GM12878 (cell line): ENCODE measurements around the gene MBOAT7. TPM values are rescaled to one million over a fixed set of nuclear protein-coding genes. Genes with fewer than 3 reads are reported as not detected.

Source experiments
- ATAC-seq: fragments of 200-7000 bp; cut with Tn5 transposase; 3 replicates; pipeline ENCODE4 v1.9.1; 2020; ENCODE audit warnings: mild to moderate bottlenecking, moderate library complexity
- BruUV-seq: library from RNA; stranded (reverse); fragments of 400-500 nt; replicated peaks from 2 replicates; lab custom pipeline; 2021; lab: Mats Ljungman, UMichigan
- CTCF ChIA-PET: fragments of 300-600 bp; sonication (Branson Sonifier 250); formaldehyde crosslinking; extraction: SDS; loops from one replicate; lab custom pipeline; 2021; ENCODE audit warnings: inconsistent platforms; lab: Yijun Ruan, JAX
- POLR2A ChIA-PET: fragments of 350-600 bp; formaldehyde crosslinking; extraction: SDS; loops from one replicate; lab custom pipeline; 2021; ENCODE audit warnings: inconsistent platforms; lab: Charles Lee
- RAD21 ChIA-PET: fragments of 300-600 bp; sonication (Branson Sonifier 250); formaldehyde crosslinking; loops from one replicate; lab custom pipeline; 2023; ENCODE audit warnings: antibody characterized with exemption; ENCODE audit not compliant: unreplicated experiment; lab: Charles Lee
- SMC1A ChIA-PET: fragments of 300-600 bp; sonication (Branson Sonifier 250); formaldehyde crosslinking; loops from one replicate; lab custom pipeline; 2023; ENCODE audit not compliant: unreplicated experiment, uncharacterized antibody; lab: Charles Lee
- DNase-seq: peaks from one replicate; pipeline ENCODE4 v3.0.0-alpha.2; 2011; ENCODE audit warnings: low read depth, low spot score
- FAIRE-seq: peaks from 3 replicates; lab custom pipeline; 2011; peaks lifted over from hg19 to GRCh38; lab: Jason Lieb, UNC
- H2AFZ ChIP-seq: 2 replicates; pipeline ENCODE4 v1.6.0; 2011; ENCODE audit warnings: low read depth, low read length, control low read depth; ENCODE audit not compliant: control insufficient read depth
- H3K27ac ChIP-seq: 2 replicates; pipeline ENCODE4 v1.5.1; 2011; ENCODE audit warnings: control low read depth; ENCODE audit not compliant: control insufficient read depth, insufficient read depth
- H3K27me3 ChIP-seq, 2 experiments: replicated peaks in 1 of 2; 2 replicates each; pipeline versions ENCODE4 v1.6.0 to v1.6.1; 2011; ENCODE audit warnings: low read length in 1 of 2; ENCODE audit not compliant: control insufficient read depth in 2 of 2, insufficient read depth in 2 of 2
- H3K36me3 ChIP-seq, 2 experiments: 2 replicates each; pipeline ENCODE4 v1.5.1; 2011; ENCODE audit warnings: low read length in 1 of 2; ENCODE audit not compliant: control insufficient read depth in 2 of 2, insufficient read depth in 2 of 2
- H3K4me1 ChIP-seq: 2 replicates; pipeline ENCODE4 v1.6.1; 2011; ENCODE audit warnings: mild to moderate bottlenecking, low read length, moderate library complexity, mixed read lengths; ENCODE audit not compliant: control insufficient read depth, insufficient read depth
- H3K4me2 ChIP-seq: 2 replicates; pipeline ENCODE4 v1.6.0; 2011; ENCODE audit warnings: control low read depth; ENCODE audit not compliant: control insufficient read depth, insufficient read depth
- H3K4me3 ChIP-seq: fragments of 200-600 bp; sonication (generic); 2 replicates; pipeline ENCODE4 v1.5.1; 2016
- H3K79me2 ChIP-seq: 2 replicates; pipeline ENCODE4 v1.6.0; 2011; ENCODE audit warnings: low read length; ENCODE audit not compliant: control insufficient read depth, insufficient read depth
- H3K9ac ChIP-seq: 2 replicates; pipeline ENCODE4 v1.8.0; 2011; ENCODE audit warnings: low read length, control low read depth, mixed read lengths; ENCODE audit not compliant: control insufficient read depth, insufficient read depth
- H3K9me3 ChIP-seq: replicated peaks from 3 replicates; pipeline ENCODE4 v1.5.1; 2011; ENCODE audit warnings: mild to moderate bottlenecking, low read length; ENCODE audit not compliant: control insufficient read depth, insufficient read depth
- H4K20me1 ChIP-seq: 2 replicates; pipeline ENCODE4 v1.6.0; 2011; ENCODE audit not compliant: control insufficient read depth, insufficient read depth
- EP300 ChIP-seq, 2 experiments: fragments of 150-350 bp in 1 of 2; IDR thresholded peaks; 2 replicates each; pipeline ENCODE4 v1.6.1; 2011 to 2012; ENCODE audit warnings: low read depth in 2 of 2, low read length in 2 of 2, borderline replicate concordance in 1 of 2, improper control_type of control experiment in 1 of 2, inconsistent platforms in 1 of 2; ENCODE audit not compliant: control insufficient read depth in 1 of 2
- EZH2 ChIP-seq: IDR thresholded peaks from 2 replicates; pipeline ENCODE4 v1.6.1; 2012; ENCODE audit warnings: low read depth, mild to moderate bottlenecking, control low read depth, inconsistent platforms, low read length, borderline replicate concordance; ENCODE audit not compliant: control insufficient read depth
- FOXK2 ChIP-seq: fragments of 450-650 bp; IDR thresholded peaks from 2 replicates; pipeline ENCODE4 v1.6.1; 2017; ENCODE audit warnings: mild to moderate bottlenecking, moderate library complexity
- IRF4 ChIP-seq: IDR thresholded peaks from 2 replicates; pipeline ENCODE4 v1.6.1; 2011; ENCODE audit warnings: low read depth, low read length
- MTA2 ChIP-seq: fragments of 450-650 bp; IDR thresholded peaks from 2 replicates; pipeline ENCODE4 v1.6.1; 2016; ENCODE audit warnings: low read depth, mild to moderate bottlenecking, moderate library complexity
- MYC ChIP-seq: IDR thresholded peaks from 2 replicates; pipeline ENCODE4 v1.6.1; 2011; ENCODE audit warnings: mild to moderate bottlenecking, low read length, moderate library complexity, inconsistent platforms; ENCODE audit not compliant: insufficient read depth, insufficient replicate concordance, insufficient read length, severe bottlenecking
- NFXL1 ChIP-seq: fragments of 450-650 bp; IDR thresholded peaks from 2 replicates; pipeline ENCODE4 v1.6.1; 2017; ENCODE audit warnings: antibody characterized with exemption, mild to moderate bottlenecking, borderline replicate concordance
- NR2C1 ChIP-seq: fragments of 450-650 bp; IDR thresholded peaks from 2 replicates; pipeline ENCODE4 v1.6.1; 2017; ENCODE audit warnings: antibody characterized with exemption, mild to moderate bottlenecking, moderate library complexity
- POLR2AphosphoS5 ChIP-seq: IDR thresholded peaks from 2 replicates; pipeline ENCODE4 v1.6.1; 2011; ENCODE audit warnings: mild to moderate bottlenecking, low read length, inconsistent platforms
- RFX5 ChIP-seq: IDR thresholded peaks from 2 replicates; pipeline ENCODE4 v1.6.1; 2011; ENCODE audit warnings: low read depth, low read length, improper control_type of control experiment
- SMAD1 ChIP-seq: fragments of 450-650 bp; IDR thresholded peaks from 2 replicates; pipeline ENCODE4 v1.6.1; 2018; ENCODE audit warnings: mild to moderate bottlenecking, low read depth; ENCODE audit not compliant: partially characterized antibody
- SREBF2 ChIP-seq: IDR thresholded peaks from 2 replicates; pipeline ENCODE4 v1.6.1; 2012; ENCODE audit warnings: mild to moderate bottlenecking, low read length
- YBX1 ChIP-seq: fragments of 450-650 bp; IDR thresholded peaks from 2 replicates; pipeline ENCODE4 v1.6.1; 2016; ENCODE audit warnings: antibody characterized with exemption
- YY1 ChIP-seq: IDR thresholded peaks from 2 replicates; pipeline ENCODE4 v1.6.1; 2011; ENCODE audit warnings: low read depth, mild to moderate bottlenecking, low read length
- ZNF622 ChIP-seq: fragments of 450-650 bp; IDR thresholded peaks from 2 replicates; pipeline ENCODE4 v1.6.1; 2017; ENCODE audit warnings: mild to moderate bottlenecking, inconsistent platforms
- WGBS: methylation state at CpG from one replicate; pipeline ENCODE4 v1.1.6; 2016; ENCODE audit warnings: low lambda C conversion rate; ENCODE audit not compliant: insufficient replicate concordance, insufficient coverage; ENCODE audit errors: missing lambda C conversion rate; 5-methylcytosine and 5-hydroxymethylcytosine counted together
- in situ Hi-C: fragments of 300-500 bp; cut with MboI; formaldehyde crosslinking; loops from 9 replicates; pipeline ENCODE4 v1.14.3; 2018; ENCODE audit warnings: mixed read lengths
- intact Hi-C: fragments of 100-400 bp; cut with micrococcal nuclease; formaldehyde crosslinking; loops from one replicate; pipeline ENCODE4 v1.14.2; 2022; ENCODE audit not compliant: unreplicated experiment
- polyA plus RNA-seq, 11 experiments: library from polyadenylated mRNA; depleted of rRNA in 4 of 11; unstranded in 6 of 11; stranded (reverse) in 5 of 11; fragments of >200 nt; fragmentation: Nextera tagmentation in 4 of 11; fragmentation: Illumina TruSeq in 1 of 11; extraction: Ambion mirVana in 4 of 11; extraction: Trizol in 1 of 11; gene quantifications; 1 replicate in 1 of 11; 2 replicates in 10 of 11; pipeline versions ENCODE4 v1.2.1 to v1.2.3, GENCODE V29; 2011 to 2016; ENCODE audit warnings: inconsistent platforms in 2 of 11, missing spikeins in 2 of 11, low read depth in 1 of 11
- total RNA-seq, 4 experiments: library from RNA; depleted of rRNA in 3 of 4; stranded (reverse); fragments of >200 nt in 3 of 4; fragmentation: Illumina TruSeq in 1 of 4; extraction: Trizol in 1 of 4; gene quantifications; 2 replicates each; pipeline versions ENCODE4 v1.2.1 to v1.2.3, GENCODE V29; 2013 to 2021
- TF ChIP-seq, protein P1 (sequence below): fragments of 450-650 bp; IDR thresholded peaks from 2 replicates; pipeline ENCODE4 v1.6.1; 2016; ENCODE audit warnings: mild to moderate bottlenecking
- TF ChIP-seq, protein P2 (sequence below): fragments of 450-650 bp; IDR thresholded peaks from 2 replicates; pipeline ENCODE4 v1.6.1; 2018; ENCODE audit warnings: mild to moderate bottlenecking, low read depth, moderate library complexity; ENCODE audit not compliant: partially characterized antibody

MBOAT7 gene
- total and polyA plus RNA-seq, 10 of the 15 experiments (the other 5 are each of a cell fraction or from before 2014, with no cell fraction given), result 0.69 to 44.5 (median 21.7) TPM

GRCh38 chr19:54190503-54191010, 1.2 kb upstream of the MBOAT7 start (continued):
- peak; percentile 38; the same call in 1 of the 2 replicates for TF ChIP-seq RFX5
- TF ChIP-seq, protein P1, sequence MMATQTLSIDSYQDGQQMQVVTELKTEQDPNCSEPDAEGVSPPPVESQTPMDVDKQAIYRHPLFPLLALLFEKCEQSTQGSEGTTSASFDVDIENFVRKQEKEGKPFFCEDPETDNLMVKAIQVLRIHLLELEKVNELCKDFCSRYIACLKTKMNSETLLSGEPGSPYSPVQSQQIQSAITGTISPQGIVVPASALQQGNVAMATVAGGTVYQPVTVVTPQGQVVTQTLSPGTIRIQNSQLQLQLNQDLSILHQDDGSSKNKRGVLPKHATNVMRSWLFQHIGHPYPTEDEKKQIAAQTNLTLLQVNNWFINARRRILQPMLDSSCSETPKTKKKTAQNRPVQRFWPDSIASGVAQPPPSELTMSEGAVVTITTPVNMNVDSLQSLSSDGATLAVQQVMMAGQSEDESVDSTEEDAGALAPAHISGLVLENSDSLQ, result peak; percentile 52; the same call in 1 of the 2 replicates

- intact Hi-C loops (loop anchor here (1.0 kb wide), 1 partner anchor 31 kb away; the partner anchor contains the start of gene LENG1), in situ Hi-C loops (no loop called here)
- no peaks in the 10 kb centered on the region for H4K20me1 ChIP-seq
- POLR2A ChIA-PET, result interaction anchor here (0.6 to 6.1 kb wide), 14 partner anchors 12 to 1655 kb away, joined by 3 to 100 read pairs (median 5); partner anchors contain the start of genes CNOT3, LAIR1, LENG1 and LENG8
- RAD21 ChIA-PET, result interaction anchor here (0.6 to 2.7 kb wide), 16 partner anchors 9 to 1464 kb away, joined by 3 to 23 read pairs (median 4); partner anchors contain the start of genes CNOT3 and LENG1
- peaks cover 14% of the 10 kb centered on the region for H3K4me1 ChIP-seq
- peak; percentile 73 for ATAC-seq
- DNase-seq, result peak; percentile 97
- BruUV-seq, result no TSS peak
- SMC1A ChIA-PET, result interaction anchor here (0.7 to 4.8 kb wide), 13 partner anchors 9 to 135 kb away, joined by 3 to 26 read pairs (median 4); partner anchors contain the start of genes LENG1 and RPS9
- under 1% methylated on average over 61 of the region's 65 CpGs for WGBS
- H3K4me3 ChIP-seq, result peak overlapping the region; percentile 62
- H3K4me2 ChIP-seq, result peak overlapping the region; percentile 71
- FAIRE-seq, result peak; percentile 100
- H3K27ac ChIP-seq, result peak overlapping the region; percentile 99
- H3K9ac ChIP-seq, result peak overlapping the region; percentile 90
- CTCF ChIA-PET, result interaction anchor here (0.6 to 3.9 kb wide), 16 partner anchors 10 to 1557 kb away, joined by 3 to 21 read pairs (median 6); partner anchors contain the start of genes CNOT3, LENG9, RPS9 and TMC4
- H3K9me3 ChIP-seq, result no peaks in the 10 kb centered on the region
- H3K27me3 ChIP-seq, result no peaks in the 10 kb centered on the region
- peaks cover 19% of the 10 kb centered on the region for H3K79me2 ChIP-seq
- H3K36me3 ChIP-seq, result peaks cover 2 to 4% of the 10 kb centered on the region in 2 experiments; a peak in 3 of 4 replicates
- H2AFZ ChIP-seq, result peak overlapping the region; percentile 97
- TF ChIP-seq NFXL1, result no peak
- TF ChIP-seq YBX1, result no peak
- peak; percentile 7; the same call in 1 of the 2 replicates for TF ChIP-seq IRF4
- no peak for TF ChIP-seq SREBF2
- no peak for TF ChIP-seq ZNF622
- TF ChIP-seq YY1, result peak; percentile 43; the same call in 1 of the 2 replicates
- no peak for TF ChIP-seq FOXK2
- TF ChIP-seq EZH2, result no peak
- peak; percentile 58 for TF ChIP-seq SMAD1
- TF ChIP-seq EP300 (IDR thresholded peaks at IDR 0.05; ENCODE audit: borderline replicate concordance in 1 of 2, control insufficient read depth in 1 of 2, low read depth in 2 of 2, low read length in 2 of 2), result no peak; a peak in 1 of 4 replicates
- TF ChIP-seq, protein P2, sequence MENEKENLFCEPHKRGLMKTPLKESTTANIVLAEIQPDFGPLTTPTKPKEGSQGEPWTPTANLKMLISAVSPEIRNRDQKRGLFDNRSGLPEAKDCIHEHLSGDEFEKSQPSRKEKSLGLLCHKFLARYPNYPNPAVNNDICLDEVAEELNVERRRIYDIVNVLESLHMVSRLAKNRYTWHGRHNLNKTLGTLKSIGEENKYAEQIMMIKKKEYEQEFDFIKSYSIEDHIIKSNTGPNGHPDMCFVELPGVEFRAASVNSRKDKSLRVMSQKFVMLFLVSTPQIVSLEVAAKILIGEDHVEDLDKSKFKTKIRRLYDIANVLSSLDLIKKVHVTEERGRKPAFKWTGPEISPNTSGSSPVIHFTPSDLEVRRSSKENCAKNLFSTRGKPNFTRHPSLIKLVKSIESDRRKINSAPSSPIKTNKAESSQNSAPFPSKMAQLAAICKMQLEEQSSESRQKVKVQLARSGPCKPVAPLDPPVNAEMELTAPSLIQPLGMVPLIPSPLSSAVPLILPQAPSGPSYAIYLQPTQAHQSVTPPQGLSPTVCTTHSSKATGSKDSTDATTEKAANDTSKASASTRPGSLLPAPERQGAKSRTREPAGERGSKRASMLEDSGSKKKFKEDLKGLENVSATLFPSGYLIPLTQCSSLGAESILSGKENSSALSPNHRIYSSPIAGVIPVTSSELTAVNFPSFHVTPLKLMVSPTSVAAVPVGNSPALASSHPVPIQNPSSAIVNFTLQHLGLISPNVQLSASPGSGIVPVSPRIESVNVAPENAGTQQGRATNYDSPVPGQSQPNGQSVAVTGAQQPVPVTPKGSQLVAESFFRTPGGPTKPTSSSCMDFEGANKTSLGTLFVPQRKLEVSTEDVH, result peak; percentile 70
- no peak for TF ChIP-seq MTA2
- peak; percentile 80; the same call in 1 of the 2 replicates for TF ChIP-seq POLR2AphosphoS5
- no peak for TF ChIP-seq NR2C1
- TF ChIP-seq MYC, result peak; percentile 63
These were observed 539 bp upstream of the MBOAT7 start for GRCh38 chr19:54189735-54190502.
